Neural progenitor cell (in vitro differentiated cells): ENCODE measurements around the gene PDZK1IP1. TPM values are rescaled to one million over a fixed set of nuclear protein-coding genes. Genes with fewer than 3 reads are reported as not detected.
A peak's percentile ranks its signal among the peaks of the same experiment; 100 is the strongest.
"Not testable (repeated sequence)": the region's sequence is repeated elsewhere in the genome, so short reads cannot be mapped to it uniquely, and the experiment has no call there.

Experiments
- DNase-seq: peaks from one replicate; pipeline ENCODE4 v3.0.0-alpha.2; 2016; ENCODE audit warnings: low spot score
- H2AFZ ChIP-seq: fragments of 200-600 bp; sonication (generic); replicated peaks from 2 replicates; pipeline ENCODE4 v1.6.1; 2016; ENCODE audit warnings: antibody characterized with exemption
- H3F3A ChIP-seq: fragments of 200-600 bp; sonication (generic); 2 replicates; pipeline ENCODE4 v1.6.1; 2016; ENCODE audit warnings: antibody characterized with exemption, low read depth
- H3K27ac ChIP-seq: fragments of 200-600 bp; sonication (generic); 2 replicates; pipeline ENCODE4 v1.5.1; 2016; ENCODE audit warnings: mild to moderate bottlenecking
- H3K27me3 ChIP-seq: fragments of 200-600 bp; sonication (generic); 2 replicates; pipeline ENCODE4 v1.6.1; 2016; ENCODE audit warnings: mild to moderate bottlenecking, moderate library complexity
- H3K36me3 ChIP-seq: fragments of 200-600 bp; sonication (generic); 2 replicates; pipeline ENCODE4 v1.5.1; 2016
- H3K4me1 ChIP-seq: fragments of 200-600 bp; sonication (generic); 2 replicates; pipeline ENCODE4 v1.6.1; 2016; ENCODE audit warnings: mixed run types
- H3K4me2 ChIP-seq: fragments of 200-600 bp; sonication (generic); 2 replicates; pipeline ENCODE4 v1.6.1; 2016
- H3K4me3 ChIP-seq: fragments of 200-600 bp; sonication (generic); 2 replicates; pipeline ENCODE4 v1.5.1; 2016
- H3K79me2 ChIP-seq: fragments of 200-600 bp; sonication (generic); 2 replicates; pipeline ENCODE4 v1.6.1; 2016; ENCODE audit warnings: low read depth
- H3K9ac ChIP-seq: fragments of 200-600 bp; sonication (generic); 2 replicates; pipeline ENCODE4 v1.6.1; 2016
- H3K9me3 ChIP-seq: fragments of 200-600 bp; sonication (generic); 2 replicates; pipeline ENCODE4 v1.5.1; 2016; ENCODE audit warnings: low read depth
- H4K20me1 ChIP-seq: fragments of 200-600 bp; sonication (generic); 2 replicates; pipeline ENCODE4 v1.6.1; 2016; ENCODE audit warnings: low read depth
- H3K27ac Mint-ChIP-seq: 3 replicates; pipeline ENCODE4 v1.8.0; 2021; ENCODE audit warnings: mixed read lengths
- H3K27me3 Mint-ChIP-seq: 2 replicates; pipeline ENCODE4 v1.8.0; 2022; ENCODE audit warnings: low read depth, mild to moderate bottlenecking, inconsistent platforms, moderate library complexity, mixed read lengths; ENCODE audit not compliant: insufficient read depth
- H3K36me3 Mint-ChIP-seq: 3 replicates; pipeline ENCODE4 v1.8.0; 2021; ENCODE audit warnings: mixed read lengths
- H3K4me1 Mint-ChIP-seq: 3 replicates; pipeline ENCODE4 v1.8.0; 2021; ENCODE audit warnings: mixed read lengths
- H3K4me3 Mint-ChIP-seq: 3 replicates; pipeline ENCODE4 v1.8.0; 2021; ENCODE audit warnings: mild to moderate bottlenecking, moderate library complexity, mixed read lengths
- H3K9me3 Mint-ChIP-seq: 3 replicates; pipeline ENCODE4 v1.8.0; 2020; ENCODE audit warnings: mixed read lengths
- CTCF ChIP-seq: fragments of 200-600 bp; sonication (generic); IDR thresholded peaks from 2 replicates; pipeline ENCODE4 v1.5.1; 2017; ENCODE audit warnings: antibody characterized with exemption, mild to moderate bottlenecking
- EZH2 ChIP-seq: fragments of 200-600 bp; sonication (generic); IDR thresholded peaks from 2 replicates; pipeline ENCODE4 v1.6.1; 2017; ENCODE audit warnings: antibody characterized with exemption, mild to moderate bottlenecking, moderate library complexity
- EZH2phosphoT487 ChIP-seq: fragments of 200-600 bp; sonication (generic); IDR thresholded peaks from 2 replicates; pipeline ENCODE4 v1.6.1; 2017; ENCODE audit warnings: antibody characterized with exemption
- total RNA-seq: library from RNA; depleted of rRNA; stranded (reverse); fragments of >200 nt; gene quantifications from 2 replicates; pipeline ENCODE4 v1.2.3, GENCODE V29; 2015; ENCODE audit warnings: low replicate concordance

PDZK1IP1 gene
- total RNA-seq, 1 donor from 2014 or later = not detected

GRCh38 chr1:47194311-47194710 is 4.5 kb upstream of the PDZK1IP1 start:
- TF ChIP-seq EZH2 (no peak), EZH2phosphoT487 (no peak), CTCF (no peak)
- Histone ChIP-seq H3F3A (no peaks in the 10 kb centered on the region), H3K4me2 (no peak overlapping the region), H3K4me1 (peaks cover 3% of the 10 kb centered on the region), H3K27ac (no peak overlapping the region), H3K4me3 (no peak overlapping the region), H3K36me3 (no peaks in the 10 kb centered on the region), H2AFZ (peak overlapping the region; percentile 34), H3K9me3 (no peaks in the 10 kb centered on the region), H4K20me1 (no peaks in the 10 kb centered on the region), H3K27me3 (peaks cover 33% of the 10 kb centered on the region), H3K9ac (no peak overlapping the region), H3K79me2 (no peaks in the 10 kb centered on the region)
- Mint-ChIP-seq H3K36me3 (no peaks in the 10 kb centered on the region), H3K4me3 (no peak overlapping the region), H3K4me1 (peaks cover 9% of the 10 kb centered on the region), H3K27me3 (peaks cover 10% of the 10 kb centered on the region), H3K27ac (no peak overlapping the region), H3K9me3 (no peaks in the 10 kb centered on the region)
- DNase-seq = no peak

GRCh38 chr1:47193496-47193895 is 3.7 kb upstream of the PDZK1IP1 start:
- not testable (repeated sequence) for H3K79me2 ChIP-seq, H4K20me1 ChIP-seq, H3K27me3 Mint-ChIP-seq, H3K27ac Mint-ChIP-seq, DNase-seq, H3K4me1 Mint-ChIP-seq, H3K4me3 Mint-ChIP-seq, H3K36me3 Mint-ChIP-seq, H3K4me1 ChIP-seq, H3K9me3 Mint-ChIP-seq, H3K9me3 ChIP-seq, H3F3A ChIP-seq, H3K9ac ChIP-seq, H3K27ac ChIP-seq, H3K4me3 ChIP-seq, H3K36me3 ChIP-seq
- Histone ChIP-seq H2AFZ (peak overlapping the region; percentile 97), H3K27me3 (peaks cover 25% of the 10 kb centered on the region), H3K4me2 (peak overlapping the region; percentile 65)

GRCh38 chr1:47192458-47193384 is 2.9 kb upstream of the PDZK1IP1 start:
- Histone ChIP-seq H3K36me3 (no peaks in the 10 kb centered on the region), H3K4me2 (peak overlapping the region; percentile 65), H3K9me3 (no peaks in the 10 kb centered on the region), H3K9ac (no peak overlapping the region), H4K20me1 (no peaks in the 10 kb centered on the region), H3K79me2 (no peaks in the 10 kb centered on the region), H3K27me3 (peaks cover 20% of the 10 kb centered on the region), H3F3A (no peaks in the 10 kb centered on the region), H2AFZ (peak overlapping the region; percentile 97), H3K4me1 (peaks cover 3% of the 10 kb centered on the region), H3K27ac (no peak overlapping the region), H3K4me3 (no peak overlapping the region)
- H3K27me3 Mint-ChIP-seq = peaks cover 7% of the 10 kb centered on the region
- TF ChIP-seq EZH2 (peak; percentile 50), CTCF (peak; percentile 97), EZH2phosphoT487 (no peak)
- no peaks in the 10 kb centered on the region for H3K36me3 Mint-ChIP-seq
- H3K27ac Mint-ChIP-seq = no peak overlapping the region
- DNase-seq = peak; percentile 86
- peaks cover 9% of the 10 kb centered on the region for H3K4me1 Mint-ChIP-seq
- H3K4me3 Mint-ChIP-seq = peak overlapping the region; percentile 30
- H3K9me3 Mint-ChIP-seq = no peaks in the 10 kb centered on the region

GRCh38 chr1:47191940-47192457 is 2.2 kb upstream of the PDZK1IP1 start:
- H3K4me3 Mint-ChIP-seq = no peak overlapping the region
- H3K4me1 ChIP-seq = peaks cover 3% of the 10 kb centered on the region
- no peaks in the 10 kb centered on the region for H3K36me3 Mint-ChIP-seq
- H3K36me3 ChIP-seq = no peaks in the 10 kb centered on the region
- no peak overlapping the region for H3K4me3 ChIP-seq
- peaks cover 7% of the 10 kb centered on the region for H3K27me3 Mint-ChIP-seq
- no peaks in the 10 kb centered on the region for H3K9me3 ChIP-seq
- H3K9ac ChIP-seq = no peak overlapping the region
- no peaks in the 10 kb centered on the region for H3K9me3 Mint-ChIP-seq
- H2AFZ ChIP-seq = no peak overlapping the region
- H3K27ac ChIP-seq = no peak overlapping the region
- H3K27ac Mint-ChIP-seq = peak overlapping the region; percentile 30
- no peaks in the 10 kb centered on the region for H3K79me2 ChIP-seq
- no peak for TF ChIP-seq CTCF
- H3K4me2 ChIP-seq = no peak overlapping the region
- DNase-seq = no peak
- H3K4me1 Mint-ChIP-seq = peaks cover 9% of the 10 kb centered on the region
- H3K27me3 ChIP-seq = peaks cover 20% of the 10 kb centered on the region
- no peaks in the 10 kb centered on the region for H3F3A ChIP-seq
- H4K20me1 ChIP-seq = no peaks in the 10 kb centered on the region
